Putamen (tissue), 1 donor: ENCODE data around the gene PGM1.

Experiments
- DNase-seq: peaks from one replicate; pipeline ENCODE4 v3.0.0-alpha.2; 2016; ENCODE audit warnings: low spot score

The PGM1 gene

DNA sequence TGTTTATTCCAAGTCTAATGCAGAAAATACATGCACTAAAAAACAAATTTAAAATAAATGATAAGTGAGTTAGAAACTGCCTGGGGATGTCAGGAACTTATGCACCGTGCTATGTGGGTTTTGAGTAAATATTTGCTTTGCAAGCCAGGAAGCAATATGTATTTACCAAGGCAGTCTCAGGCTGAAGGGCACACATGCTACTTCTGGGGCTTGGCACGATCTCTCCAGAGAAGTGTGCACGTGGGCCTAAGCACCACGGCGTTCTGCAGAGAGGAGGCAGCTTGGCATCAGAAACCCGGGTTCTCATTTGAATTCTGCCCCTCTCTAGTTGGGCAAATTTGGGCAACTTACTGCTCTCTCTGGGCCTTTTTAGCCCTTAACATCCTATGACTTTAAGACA is 108.0 kb downstream of the PGM1 start:
- no peak for DNase-seq

DNA sequence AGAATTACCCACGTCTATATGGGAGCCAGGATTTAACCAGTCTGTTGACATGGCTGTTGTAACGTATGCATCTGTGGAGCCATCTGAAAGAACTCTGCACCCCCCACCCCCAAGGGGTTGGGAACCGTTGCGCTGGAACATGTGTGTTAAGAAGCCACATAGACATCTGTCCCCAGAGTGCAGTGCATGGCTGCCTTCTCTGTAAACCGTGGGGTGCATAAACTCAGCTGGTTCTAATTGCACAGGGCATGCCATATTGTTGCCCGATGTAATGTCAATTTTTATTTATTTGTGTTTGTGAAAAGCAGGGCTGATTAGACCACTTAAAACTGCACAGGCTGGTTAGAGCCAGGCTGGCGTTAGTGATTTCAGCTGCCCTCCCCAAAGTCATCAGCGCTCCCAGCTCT is 110.5 kb downstream of the PGM1 start:
- DNase-seq: no peak

DNA sequence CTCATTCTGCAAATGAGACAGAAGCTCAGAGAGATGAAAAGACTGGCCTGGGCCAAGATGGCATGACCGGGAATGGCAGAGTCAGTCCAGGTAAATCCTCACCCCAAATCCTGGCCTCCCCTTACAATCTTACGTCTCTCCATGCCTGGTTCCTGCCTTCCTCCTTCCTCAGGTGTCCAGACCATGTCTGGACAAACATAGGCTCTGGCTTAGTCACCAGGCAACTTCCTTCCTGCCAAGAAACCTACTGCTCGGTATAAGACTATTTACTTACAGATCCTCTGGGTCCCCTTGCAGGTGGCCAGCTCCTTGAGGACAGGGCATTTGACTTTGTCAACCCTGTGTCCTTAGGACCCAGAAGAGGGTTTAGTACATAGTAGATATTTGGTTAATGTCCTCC is 111.2 kb downstream of the PGM1 start:
- DNase-seq: no peak

DNA sequence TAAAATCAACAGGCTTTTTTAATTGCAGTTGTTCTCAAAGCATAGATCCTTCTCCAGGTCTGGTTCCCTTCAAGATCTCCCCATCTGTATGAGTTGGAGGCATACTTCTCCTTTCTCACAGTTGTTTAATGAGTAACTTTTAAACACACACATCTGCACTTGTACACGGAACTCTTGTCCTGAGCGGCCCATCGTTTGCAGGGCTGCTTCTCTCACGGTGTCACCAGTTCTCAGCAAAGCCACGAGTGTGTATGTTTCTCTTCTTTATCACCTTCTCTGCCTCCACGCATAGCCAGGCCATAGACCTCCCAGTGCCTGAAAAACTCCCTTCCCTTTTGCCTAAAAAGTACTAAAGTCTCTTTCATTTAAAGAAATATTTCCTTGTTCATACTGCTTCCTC is 111.9 kb downstream of the PGM1 start:
- no peak for DNase-seq

DNA sequence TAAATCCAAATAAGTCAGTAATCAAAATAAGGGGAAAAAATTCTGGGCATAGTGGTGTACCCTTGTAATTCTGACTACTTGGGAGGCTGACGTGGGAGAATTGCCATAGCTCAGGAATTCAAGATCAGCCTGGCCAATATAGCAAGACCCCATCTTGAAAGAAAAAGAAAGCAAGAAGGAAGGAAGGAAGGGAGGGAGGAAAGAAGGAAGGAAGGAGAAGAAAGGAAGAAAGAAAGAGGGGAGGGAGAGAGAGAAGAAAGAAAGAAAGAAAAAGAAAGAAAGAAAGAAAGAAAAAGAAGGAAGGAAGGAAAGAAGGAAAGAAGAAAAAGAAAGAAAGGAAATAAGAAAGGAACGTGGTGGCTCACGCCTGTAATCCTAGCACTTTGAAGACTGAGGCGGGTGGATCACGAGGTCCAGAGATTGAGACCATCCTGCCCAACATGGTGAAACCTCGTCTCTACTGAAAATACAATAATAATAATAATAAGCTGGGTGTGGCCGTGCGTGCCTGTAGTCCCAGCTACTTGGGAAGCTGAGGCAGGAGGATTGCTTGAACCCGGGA is 116.1 kb downstream of the PGM1 start:
- no peak for DNase-seq
